GM12873 (cell line): ENCODE measurements around the gene ADIRF.

ENCODE experiments used
- CTCF ChIP-seq: IDR thresholded peaks from 2 replicates; pipeline ENCODE4 v1.5.1; 2012; ENCODE audit warnings: low read depth, mild to moderate bottlenecking, moderate library complexity, low read length, control low read depth; ENCODE audit not compliant: insufficient read depth; ENCODE audit errors: missing control alignments

Gene ADIRF

DNA sequence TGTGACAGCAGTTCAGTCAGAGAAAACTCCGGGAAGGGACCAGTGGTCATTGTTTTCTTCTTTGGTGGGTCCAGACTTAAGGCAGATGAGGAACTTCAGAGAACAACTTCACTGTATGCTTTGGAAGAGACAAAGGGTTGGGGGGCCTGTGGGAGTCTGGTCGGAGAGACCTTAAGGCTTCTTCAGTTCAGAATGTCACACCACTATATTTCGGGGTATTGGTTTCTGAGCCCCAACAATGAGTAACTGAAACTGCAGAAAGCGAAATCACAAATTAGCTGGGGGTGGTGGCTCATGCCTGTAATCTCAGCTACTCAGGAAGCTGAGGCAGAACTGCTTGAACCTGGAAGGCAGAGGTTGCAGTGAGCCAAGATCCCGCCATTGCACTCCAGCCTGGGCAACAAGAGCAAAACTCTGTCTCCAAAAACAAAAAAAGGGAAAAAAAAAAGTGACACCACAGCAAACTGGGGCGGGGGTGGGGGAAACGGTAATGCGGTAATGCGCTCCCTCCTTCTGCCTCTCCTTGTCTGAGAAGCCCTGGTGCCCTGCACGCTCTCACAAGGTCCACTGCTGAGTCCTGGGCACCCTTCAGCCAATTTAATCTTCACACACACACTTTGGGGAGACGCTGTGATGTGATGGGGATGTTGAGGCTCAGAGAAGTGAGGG, 2.2 kb upstream of the ADIRF start:
- no peak for TF ChIP-seq CTCF

- no peak for TF ChIP-seq CTCF
These were observed 771 bp upstream of the ADIRF start for GRCh38 chr10:86967481-86967941.

DNA sequence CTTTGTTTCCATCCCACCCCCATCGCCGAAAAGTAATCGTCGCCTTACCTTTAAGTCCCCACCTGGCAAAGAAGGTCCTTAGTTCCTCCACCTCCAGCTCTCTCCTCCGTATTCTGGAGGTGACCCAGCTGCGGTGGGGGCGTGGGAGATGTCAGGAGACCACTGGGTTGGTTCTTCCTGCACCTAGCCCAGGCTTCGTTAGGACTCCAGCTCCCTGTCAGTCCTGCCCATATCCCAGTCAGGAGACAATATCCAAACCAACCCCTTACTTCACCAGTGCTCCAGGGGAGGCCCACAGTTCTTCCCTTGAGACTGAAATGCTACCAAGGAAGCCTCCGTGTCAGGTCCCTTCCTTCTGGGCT, 693 bp downstream of the ADIRF start:
- TF ChIP-seq CTCF, result no peak

- no peak for TF ChIP-seq CTCF
These were observed 1.2 kb downstream of the ADIRF start for GRCh38 chr10:86969421-86970041.

DNA sequence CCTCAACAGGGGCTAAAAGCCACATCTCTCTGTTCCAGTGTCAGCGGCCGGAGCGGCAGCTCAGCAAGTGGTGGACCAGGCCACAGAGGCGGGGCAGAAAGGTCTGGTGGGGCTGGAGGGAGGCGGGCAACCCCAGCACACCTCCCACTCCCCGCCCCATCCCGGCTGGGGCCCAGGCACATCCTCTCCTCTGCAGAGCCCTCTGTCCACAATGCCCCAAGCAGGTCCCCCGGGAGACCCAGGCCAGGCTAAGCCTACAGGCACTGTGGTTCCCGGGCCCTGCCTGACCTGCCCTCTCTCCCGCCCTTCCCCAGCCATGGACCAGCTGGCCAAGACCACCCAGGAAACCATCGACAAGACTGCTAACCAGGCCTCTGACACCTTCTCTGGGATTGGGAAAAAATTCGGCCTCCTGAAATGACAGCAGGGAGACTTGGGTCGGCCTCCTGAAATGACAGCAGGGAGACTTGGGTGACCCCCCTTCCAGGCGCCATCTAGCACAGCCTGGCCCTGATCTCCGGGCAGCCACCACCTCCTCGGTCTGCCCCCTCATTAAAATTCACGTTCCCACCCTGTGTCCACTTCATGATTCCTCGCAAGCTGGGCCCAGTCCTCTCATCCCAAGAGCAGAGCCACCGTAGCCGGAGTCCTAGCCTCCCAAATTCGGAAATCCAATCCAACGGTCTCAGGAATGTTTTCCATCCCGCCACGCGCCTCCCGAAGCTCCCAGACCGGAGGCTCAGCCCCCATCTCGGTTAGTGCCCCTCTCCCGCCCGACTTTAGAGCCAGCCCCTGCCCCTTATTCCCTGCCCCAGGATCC, 2.1 kb downstream of the ADIRF start:
- TF ChIP-seq CTCF, result no peak

GRCh38 chr10:86970982-86971231, 2.6 kb downstream of the ADIRF start:
- TF ChIP-seq CTCF, result no peak

DNA sequence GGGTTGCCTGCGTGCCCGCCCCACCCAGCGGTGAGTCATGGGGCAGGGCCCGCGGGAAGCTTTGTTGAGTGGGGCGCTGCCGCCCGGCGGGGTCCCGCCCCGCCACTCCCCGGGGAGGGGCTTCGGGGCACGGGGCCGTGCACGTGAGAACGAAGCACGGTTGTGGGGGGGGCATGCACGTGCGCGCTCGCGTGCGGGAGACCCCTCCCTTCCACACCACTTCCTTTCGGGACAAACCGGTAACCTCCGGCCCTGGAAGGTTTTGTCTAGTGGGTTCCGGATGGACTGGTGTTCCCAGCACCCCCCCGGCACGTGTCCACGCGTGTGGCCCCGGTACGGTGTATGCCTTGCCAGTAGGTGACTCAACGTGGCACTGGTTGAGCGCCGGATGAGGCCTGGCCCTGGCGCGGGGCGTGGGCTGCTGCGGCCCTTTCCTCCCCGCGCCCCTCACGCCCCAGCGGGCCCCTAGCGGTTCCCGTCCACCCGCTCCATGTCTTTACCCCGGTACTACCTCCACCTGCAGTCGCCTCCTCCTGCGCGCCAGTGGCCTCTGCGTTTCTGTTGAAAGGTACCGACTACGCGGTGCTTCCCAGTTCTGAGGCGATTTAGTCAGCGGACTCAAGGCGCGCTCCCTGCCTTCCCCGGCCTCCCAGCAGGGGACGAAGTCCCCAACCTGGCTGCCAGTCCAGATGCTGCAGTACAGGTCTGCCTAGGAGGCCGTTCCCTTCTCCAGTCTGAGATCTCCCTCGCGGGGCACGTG, 3.1 kb downstream of the ADIRF start:
- TF ChIP-seq CTCF, result no peak
